Thyroid gland (tissue), 4 donors: ENCODE measurements around the gene CDH4.

Experiments used
- CTCF ChIP-seq, 6 experiments: fragments of 200-600 bp in 3 of 6; fragments of 450-650 bp in 3 of 6; sonication (generic) in 3 of 6; IDR thresholded peaks; one replicate each; pipeline ENCODE4 v1.5.1; 2016 to 2019; ENCODE audit warnings: antibody characterized with exemption in 6 of 6, mild to moderate bottlenecking in 2 of 6, inconsistent platforms in 1 of 6, moderate library complexity in 1 of 6
- POLR2A ChIP-seq, 2 donors: fragments of 450-650 bp; IDR thresholded peaks; one replicate each; pipeline ENCODE4 v1.6.1; 2017; ENCODE audit warnings: antibody characterized with exemption in 2 of 2, mild to moderate bottlenecking in 2 of 2, moderate library complexity in 1 of 2

GRCh38 chr20:61301711-61302525, 49.9 kb downstream of the CDH4 start:
- TF ChIP-seq CTCF (IDR thresholded peaks at IDR 0.05) = no peak
- no peak for TF ChIP-seq POLR2A (IDR thresholded peaks at IDR 0.05)
